HG02884 (cell line): ENCODE results near the gene MOB3A.

Experiments used
- ATAC-seq: cut with Tn5 transposase; IDR thresholded peaks from one replicate; pipeline ENCODE4 v1.9.1; 2021; ENCODE audit warnings: mild to moderate bottlenecking, moderate library complexity; ENCODE audit not compliant: unreplicated experiment

The MOB3A gene

GRCh38 chr19:2083174-2083854 is 12.8 kb downstream of the MOB3A start:
- no peak for ATAC-seq

GRCh38 chr19:2081873-2082810 is 14.0 kb downstream of the MOB3A start:
- no peak for ATAC-seq

GRCh38 chr19:2080336-2080988 is 15.7 kb downstream of the MOB3A start:
- no peak for ATAC-seq

GRCh38 chr19:2079865-2080301 is 16.2 kb downstream of the MOB3A start:
- ATAC-seq: no peak

GRCh38 chr19:2079076-2079864 is 16.9 kb downstream of the MOB3A start:
- no peak for ATAC-seq

- ATAC-seq: no peak
Observed at GRCh38 chr19:2077833-2078619, 18.1 kb downstream of the MOB3A start.

GRCh38 chr19:2077398-2077797 is 18.7 kb downstream of the MOB3A start:
- ATAC-seq: no peak

- ATAC-seq: no peak
Observed at GRCh38 chr19:2076526-2076944, 19.6 kb downstream of the MOB3A start.

- no peak for ATAC-seq
Observed at GRCh38 chr19:2072757-2073551, 23.2 kb downstream of the MOB3A start.

- no peak for ATAC-seq
Observed at GRCh38 chr19:2070986-2071673, 25.0 kb downstream of the MOB3A start.

GRCh38 chr19:2070436-2070827 is 25.7 kb downstream of the MOB3A start:
- no peak for ATAC-seq

- ATAC-seq: no peak
Observed at GRCh38 chr19:2064788-2065524, 31.2 kb downstream of the MOB3A start.

- ATAC-seq: no peak
Observed at GRCh38 chr19:2064395-2064787, 31.7 kb downstream of the MOB3A start.

GRCh38 chr19:2063824-2064223 is 32.3 kb downstream of the MOB3A start:
- no peak for ATAC-seq

- no peak for ATAC-seq
Observed at GRCh38 chr19:2062770-2063169, 33.4 kb downstream of the MOB3A start.

- no peak for ATAC-seq
Observed at GRCh38 chr19:2062389-2062729, 33.8 kb downstream of the MOB3A start.

- peak; percentile 78 for ATAC-seq
Observed at GRCh38 chr19:2061495-2062388, 34.4 kb downstream of the MOB3A start.
